ENCODE results near the gene PSME3. TPM values are rescaled to one million over a fixed set of nuclear protein-coding genes. Genes with fewer than 3 reads are reported as not detected.
"Not testable (repeated sequence)": the region's sequence is repeated elsewhere in the genome, so short reads cannot be mapped to it uniquely, and the experiment has no call there.

The PSME3 gene
- polyA plus RNA-seq, 1 of the 3 experiments (the other 2 are of a cell fraction): 139 TPM

GRCh38 chr17:42867694-42868261 lies 34.6 kb downstream of the PSME3 start:
- H3K9me3 ChIP-seq; DNase-seq; H3F3A ChIP-seq (replicated peaks; ENCODE audit: insufficient read depth); H3K4me3 ChIP-seq (ENCODE audit: low read depth in 2 of 2, low read length in 1 of 2); H3K4me2 ChIP-seq; H3K36me3 ChIP-seq (replicated peaks in 1 of 2; ENCODE audit: control insufficient read depth in 1 of 2, insufficient read depth in 2 of 2, low read length in 1 of 2); H3K79me2 ChIP-seq (ENCODE audit: insufficient read depth); H3K9me2 ChIP-seq; CTCF ChIA-PET; H2AFZ ChIP-seq (ENCODE audit: low read depth); H3K4me1 ChIP-seq (ENCODE audit: control insufficient read depth in 1 of 2, insufficient read depth in 2 of 2, low read depth in 1 of 2, low read length in 1 of 2); POLR2A ChIA-PET; H3K9ac ChIP-seq; H4K20me1 ChIP-seq (ENCODE audit: insufficient read depth); H3K27ac ChIP-seq (ENCODE audit: low read depth in 2 of 2, low read length in 1 of 2): not testable (repeated sequence)
- WGBS (ENCODE audit: low lambda C conversion rate): 27% methylated on average over 4 of the region's 21 CpGs
- peaks cover 49% of the 10 kb centered on the region for H3K27me3 ChIP-seq (ENCODE audit: insufficient read depth)

- H3K79me2 ChIP-seq (ENCODE audit: insufficient read depth): no peaks in the 10 kb centered on the region
- peaks cover 6% of the 10 kb centered on the region for H3K9me3 ChIP-seq
- H3K4me3 ChIP-seq (ENCODE audit: low read depth in 2 of 2, low read length in 1 of 2): no peak overlapping the region
- H4K20me1 ChIP-seq (ENCODE audit: insufficient read depth): no peaks in the 10 kb centered on the region
- no peak for DNase-seq
- ChIA-PET CTCF (no interaction called here), POLR2A (no interaction called here)
- no peaks in the 10 kb centered on the region for H3K9me2 ChIP-seq
- TF ChIP-seq FOXM1 (IDR thresholded peaks at IDR 0.05; ENCODE audit: low read depth) (no peak), TEAD4 (IDR thresholded peaks at IDR 0.05; ENCODE audit: borderline replicate concordance, insufficient read depth) (no peak), FOSL2 (IDR thresholded peaks at IDR 0.05; ENCODE audit: borderline replicate concordance, low read depth) (no peak), SMC3 (IDR thresholded peaks at IDR 0.05; ENCODE audit: low read depth, low read length) (no peak), NFIC (IDR thresholded peaks at IDR 0.05; ENCODE audit: borderline replicate concordance) (no peak), NRF1 (IDR thresholded peaks at IDR 0.05; ENCODE audit: low read depth, low read length) (no peak), POLR2AphosphoS5 (IDR thresholded peaks at IDR 0.05; ENCODE audit: low read depth, low read length) (no peak), RXRA (IDR thresholded peaks at IDR 0.05; ENCODE audit: borderline replicate concordance, low read depth) (no peak), TCF12 (IDR thresholded peaks at IDR 0.05) (no peak)
- TF ChIP-seq, protein P1, sequence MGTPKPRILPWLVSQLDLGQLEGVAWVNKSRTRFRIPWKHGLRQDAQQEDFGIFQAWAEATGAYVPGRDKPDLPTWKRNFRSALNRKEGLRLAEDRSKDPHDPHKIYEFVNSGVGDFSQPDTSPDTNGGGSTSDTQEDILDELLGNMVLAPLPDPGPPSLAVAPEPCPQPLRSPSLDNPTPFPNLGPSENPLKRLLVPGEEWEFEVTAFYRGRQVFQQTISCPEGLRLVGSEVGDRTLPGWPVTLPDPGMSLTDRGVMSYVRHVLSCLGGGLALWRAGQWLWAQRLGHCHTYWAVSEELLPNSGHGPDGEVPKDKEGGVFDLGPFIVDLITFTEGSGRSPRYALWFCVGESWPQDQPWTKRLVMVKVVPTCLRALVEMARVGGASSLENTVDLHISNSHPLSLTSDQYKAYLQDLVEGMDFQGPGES (IDR thresholded peaks at IDR 0.05; ENCODE audit: low read depth, low read length): no peak
- H3K27me3 ChIP-seq (ENCODE audit: insufficient read depth): peaks cover 52% of the 10 kb centered on the region
- 70% methylated on average over 9 of the region's 12 CpGs for WGBS (ENCODE audit: low lambda C conversion rate)
- H3F3A ChIP-seq (replicated peaks; ENCODE audit: insufficient read depth): no peaks in the 10 kb centered on the region
- no peaks in the 10 kb centered on the region for H3K4me1 ChIP-seq (ENCODE audit: control insufficient read depth in 1 of 2, insufficient read depth in 2 of 2, low read depth in 1 of 2, low read length in 1 of 2)
- H3K27ac ChIP-seq (ENCODE audit: low read depth in 2 of 2, low read length in 1 of 2): no peak overlapping the region
- no peak overlapping the region for H2AFZ ChIP-seq (ENCODE audit: low read depth)
- H3K9ac ChIP-seq: no peak overlapping the region
- no peaks in the 10 kb centered on the region for H3K36me3 ChIP-seq (replicated peaks in 1 of 2; ENCODE audit: control insufficient read depth in 1 of 2, insufficient read depth in 2 of 2, low read length in 1 of 2)
- H3K4me2 ChIP-seq: no peak overlapping the region
Observed at GRCh38 chr17:42868338-42868737, 35.1 kb downstream of the PSME3 start.

- H3K36me3 ChIP-seq (replicated peaks in 1 of 2; ENCODE audit: control insufficient read depth in 1 of 2, insufficient read depth in 2 of 2, low read length in 1 of 2): no peaks in the 10 kb centered on the region
- no peak overlapping the region for H3K4me3 ChIP-seq (ENCODE audit: low read depth in 2 of 2, low read length in 1 of 2)
- H3K9me3 ChIP-seq: peaks cover 6% of the 10 kb centered on the region
- H3F3A ChIP-seq (replicated peaks; ENCODE audit: insufficient read depth): no peaks in the 10 kb centered on the region
- WGBS (ENCODE audit: low lambda C conversion rate): 36% methylated on average over 4 of the region's 4 CpGs
- H3K27ac ChIP-seq (ENCODE audit: low read depth in 2 of 2, low read length in 1 of 2): no peak overlapping the region
- no peaks in the 10 kb centered on the region for H4K20me1 ChIP-seq (ENCODE audit: insufficient read depth)
- no peak for DNase-seq
- TF ChIP-seq GABPA (IDR thresholded peaks at IDR 0.05; ENCODE audit: low read depth): no peak
- no peak for TF ChIP-seq MXI1 (IDR thresholded peaks at IDR 0.05; ENCODE audit: low read depth, low read length)
- CTCF ChIA-PET: no interaction called here
- POLR2A ChIA-PET: no interaction called here
- no peaks in the 10 kb centered on the region for H3K79me2 ChIP-seq (ENCODE audit: insufficient read depth)
- no peak overlapping the region for H3K9ac ChIP-seq
- H3K9me2 ChIP-seq: no peaks in the 10 kb centered on the region
- H2AFZ ChIP-seq (ENCODE audit: low read depth): no peak overlapping the region
- no peak overlapping the region for H3K4me2 ChIP-seq
- H3K4me1 ChIP-seq (ENCODE audit: control insufficient read depth in 1 of 2, insufficient read depth in 2 of 2, low read depth in 1 of 2, low read length in 1 of 2): no peaks in the 10 kb centered on the region
- H3K27me3 ChIP-seq (ENCODE audit: insufficient read depth): peaks cover 34% of the 10 kb centered on the region
Observed at GRCh38 chr17:42871647-42872046, 38.5 kb downstream of the PSME3 start.
